GM10266 (cell line): ENCODE measurements around the gene SCNN1B.
"Not testable (repeated sequence)": the region's sequence is repeated elsewhere in the genome, so short reads cannot be mapped to it uniquely, and the experiment has no call there.

Source experiments
- DNase-seq: peaks from one replicate; pipeline ENCODE4 v3.0.0; 2012; ENCODE audit errors: extremely low spot score
- CTCF ChIP-seq: IDR thresholded peaks from 2 replicates; pipeline ENCODE4 v1.5.1; 2012; ENCODE audit warnings: mild to moderate bottlenecking, low read depth; ENCODE audit not compliant: control insufficient read depth, insufficient read depth; ENCODE audit errors: missing control alignments

SCNN1B gene

GRCh38 chr16:23397464-23397863 lies 95.4 kb downstream of the SCNN1B start:
- TF ChIP-seq CTCF = no peak

GRCh38 chr16:23398987-23399805 lies 97.1 kb downstream of the SCNN1B start:
- TF ChIP-seq CTCF = no peak
- DNase-seq = no peak

More at GRCh38 chr16:23397464-23397863, 95.4 kb downstream of the SCNN1B start:
- no peak for DNase-seq

- not testable (repeated sequence) for DNase-seq
Observed at GRCh38 chr16:23400447-23400846, 98.3 kb downstream of the SCNN1B start.

- DNase-seq = no peak
- TF ChIP-seq CTCF = no peak
Observed at GRCh38 chr16:23401139-23401538, 99.0 kb downstream of the SCNN1B start.

DNA sequence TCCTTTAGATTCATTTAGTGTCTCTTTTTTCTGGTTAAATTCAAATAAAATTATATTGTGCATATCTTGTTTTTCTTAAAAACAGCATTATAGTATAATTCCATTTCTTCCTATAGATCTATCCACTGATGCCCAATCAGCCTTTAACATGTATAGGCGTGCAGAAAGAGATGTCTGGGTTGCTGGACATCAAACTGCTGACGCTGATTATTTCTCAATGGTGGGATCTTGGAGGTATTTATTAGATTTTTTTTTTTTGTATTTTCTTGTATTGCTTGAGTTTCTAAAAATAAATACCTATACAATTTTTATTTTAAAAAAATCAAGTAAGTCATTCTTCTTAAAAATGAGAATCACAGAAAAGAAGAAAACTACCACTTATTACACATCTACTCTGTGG lies 100.0 kb downstream of the SCNN1B start:
- TF ChIP-seq CTCF = no peak
- no peak for DNase-seq

- no peak for TF ChIP-seq CTCF
- no peak for DNase-seq
Observed at GRCh38 chr16:23403547-23403946, 101.4 kb downstream of the SCNN1B start.

- DNase-seq = no peak
- no peak for TF ChIP-seq CTCF
Observed at GRCh38 chr16:23406024-23406423, 103.9 kb downstream of the SCNN1B start.
